ENCODE results near the gene WDR91.

GRCh38 chr7:135217645-135218509, 6.6 kb upstream of the WDR91 start:
- TF ChIP-seq CTCF (IDR thresholded peaks at IDR 0.05 in 2 of 3, conservative IDR thresholded peaks at IDR 0.05 in 1 of 3; ENCODE audit: borderline replicate concordance in 1 of 3, insufficient read depth in 1 of 3, low read depth in 2 of 3, low read length in 2 of 3) (no peak), SIN3A (IDR thresholded peaks at IDR 0.05; ENCODE audit: low read depth) (no peak), POLR2A (IDR thresholded peaks at IDR 0.05; ENCODE audit: borderline replicate concordance, extremely low read depth, insufficient read depth, insufficient read length) (no peak), ATF3 (IDR thresholded peaks at IDR 0.05) (no peak), FOSL1 (IDR thresholded peaks at IDR 0.05; ENCODE audit: low read depth) (no peak), ZBTB33 (IDR thresholded peaks at IDR 0.05; ENCODE audit: extremely low read depth, insufficient replicate concordance, low read length) (no peak), ELF1 (IDR thresholded peaks at IDR 0.05; ENCODE audit: borderline replicate concordance, low read depth) (no peak), EZH2 (IDR thresholded peaks at IDR 0.05) (no peak), SP1 (IDR thresholded peaks at IDR 0.05; ENCODE audit: low read depth) (no peak), POLR2AphosphoS5 (IDR thresholded peaks at IDR 0.05; ENCODE audit: low read depth, low read length) (no peak)
